Inflammatory macrophage treated with lipopolysaccharide for 1 hour (primary cell): ENCODE results near the gene RECQL5.

Source experiments
- DNase-seq, 2 donors: peaks; one replicate each; pipeline ENCODE4 v3.0.0-alpha.2; 2020 to 2022

The RECQL5 gene

GRCh38 chr17:75632428-75632827 is 34.5 kb downstream of the RECQL5 start:
- DNase-seq = no peak

- DNase-seq = no peak
Measured at GRCh38 chr17:75631353-75631752, 35.6 kb downstream of the RECQL5 start.

DNA sequence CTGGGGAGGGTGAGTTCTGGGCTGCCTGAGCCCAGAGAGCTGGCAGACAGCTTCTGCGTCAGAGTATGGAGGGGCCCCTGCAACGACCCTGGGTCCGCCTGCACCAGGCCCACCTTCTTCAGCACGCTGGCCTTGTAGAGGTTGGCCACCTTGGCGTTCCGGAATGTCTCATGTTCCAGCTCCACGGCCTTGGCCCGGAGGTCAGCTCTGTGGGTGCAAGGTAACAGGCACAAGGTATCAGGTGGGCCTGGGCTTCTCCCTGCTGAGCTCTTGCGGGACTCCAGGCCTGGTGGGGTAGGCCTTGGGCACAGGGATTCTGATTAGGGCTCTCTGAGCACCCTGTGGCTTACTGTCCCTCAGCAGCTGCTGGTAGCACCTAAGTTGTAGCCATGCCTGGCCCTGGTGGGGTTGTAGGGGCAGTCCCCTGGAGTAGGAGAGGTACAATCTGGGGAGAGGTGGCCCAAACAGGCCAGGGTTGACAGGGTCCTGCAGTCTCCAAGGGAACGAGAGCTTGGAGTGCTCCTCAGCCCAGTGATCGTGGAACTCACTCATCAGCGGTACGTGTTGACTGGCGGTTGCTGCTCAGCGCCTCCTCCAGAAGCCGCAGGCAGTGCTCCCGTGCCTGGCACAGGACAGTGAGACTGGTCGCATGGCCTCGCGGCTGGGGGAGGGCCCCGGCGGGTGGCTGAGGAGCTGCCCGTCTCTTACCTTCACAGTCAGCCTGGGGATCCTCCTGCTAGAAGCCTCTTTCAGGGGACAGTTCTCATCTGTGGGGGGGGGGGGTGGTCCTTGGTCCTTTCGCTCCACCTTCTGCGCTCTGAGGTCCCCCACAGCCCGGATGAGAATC is 36.7 kb downstream of the RECQL5 start:
- DNase-seq = no peak

DNA sequence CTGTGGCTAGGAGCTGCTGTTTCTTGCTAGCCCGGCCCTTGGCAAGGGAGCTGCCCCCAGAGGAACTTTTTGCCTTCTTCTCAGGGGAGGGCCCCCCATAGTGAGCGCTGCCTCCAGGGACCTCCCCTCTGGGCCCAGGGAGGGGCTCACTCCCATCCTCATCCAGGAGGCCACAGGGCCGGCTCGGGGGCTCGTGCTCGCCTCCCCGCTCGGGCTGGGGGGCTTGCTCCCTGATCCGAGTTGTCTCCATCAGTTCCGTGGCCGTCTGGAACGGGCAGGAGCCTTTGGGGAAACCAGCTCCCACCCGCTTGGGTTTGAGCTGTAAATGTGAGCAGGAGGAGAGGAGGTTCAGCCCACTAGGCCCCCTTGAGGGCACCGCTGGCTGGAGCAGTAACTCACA is 37.8 kb downstream of the RECQL5 start:
- DNase-seq = no peak

- DNase-seq = no peak
Measured at GRCh38 chr17:75628425-75628824, 38.5 kb downstream of the RECQL5 start.

GRCh38 chr17:75627094-75627493 is 39.9 kb downstream of the RECQL5 start:
- no peak for DNase-seq

GRCh38 chr17:75626496-75627038 is 40.4 kb downstream of the RECQL5 start:
- no peak for DNase-seq

GRCh38 chr17:75625813-75626486 is 41.0 kb downstream of the RECQL5 start:
- DNase-seq = peak in 1 of 2 donors; percentile 5

DNA sequence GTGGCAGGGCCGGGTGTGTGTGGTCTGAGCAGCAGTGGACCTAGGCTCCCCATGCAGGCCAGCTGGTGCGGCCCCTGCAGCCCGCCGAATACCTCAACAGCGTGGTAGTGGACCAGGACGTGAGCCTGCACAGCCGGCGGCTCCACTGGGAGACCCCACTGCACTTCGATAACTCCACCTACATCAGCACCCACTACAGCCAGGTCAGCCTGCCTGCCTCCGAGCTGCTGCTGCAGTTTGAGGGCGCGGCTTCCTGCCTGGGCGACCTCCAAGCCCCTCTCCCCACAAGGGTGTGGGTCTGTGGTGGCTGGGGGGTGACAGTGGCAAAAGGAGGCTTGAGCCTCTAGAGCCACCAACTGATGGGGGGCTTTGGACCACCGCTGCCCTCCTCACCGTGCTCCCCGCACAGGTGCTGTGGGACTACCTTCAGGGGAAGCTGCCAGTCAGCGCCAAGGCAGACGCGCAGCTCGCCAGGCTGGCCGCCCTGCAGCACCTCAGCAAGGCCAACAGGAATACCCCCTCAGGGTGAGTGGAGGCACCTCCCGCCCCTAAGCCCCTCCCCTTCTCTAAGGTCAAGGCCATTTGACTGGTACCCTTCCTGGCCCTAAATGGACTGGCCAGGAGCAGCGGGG is 42.1 kb downstream of the RECQL5 start:
- DNase-seq = no peak

- DNase-seq = no peak
Measured at GRCh38 chr17:75624021-75624420, 42.9 kb downstream of the RECQL5 start.

- DNase-seq = no peak
Measured at GRCh38 chr17:75623386-75623785, 43.6 kb downstream of the RECQL5 start.

DNA sequence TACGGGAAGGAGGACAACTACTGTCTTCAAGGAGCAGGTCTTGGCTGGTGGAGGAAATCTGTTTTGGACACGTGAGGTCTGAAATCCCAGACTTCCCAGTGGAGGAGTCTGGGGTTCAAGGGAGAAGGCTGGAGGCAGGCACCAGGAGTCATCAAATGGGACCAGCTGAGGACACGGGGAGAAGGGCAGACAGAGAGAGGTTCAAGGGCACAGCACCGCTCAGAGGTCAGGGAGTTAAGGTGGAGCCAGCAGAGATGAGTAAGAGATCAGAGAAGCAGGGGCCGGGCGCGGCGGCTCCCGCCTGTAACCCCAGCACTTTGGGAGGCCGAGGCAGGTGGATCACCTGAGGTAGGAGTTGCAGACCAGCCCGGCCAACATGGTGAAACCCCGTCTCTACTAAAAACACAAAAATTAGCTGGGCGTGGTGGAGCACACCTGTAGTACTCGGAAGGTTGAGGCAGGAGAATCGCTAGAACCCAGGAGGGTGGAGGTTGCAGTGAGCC is 44.1 kb downstream of the RECQL5 start:
- no peak for DNase-seq

DNA sequence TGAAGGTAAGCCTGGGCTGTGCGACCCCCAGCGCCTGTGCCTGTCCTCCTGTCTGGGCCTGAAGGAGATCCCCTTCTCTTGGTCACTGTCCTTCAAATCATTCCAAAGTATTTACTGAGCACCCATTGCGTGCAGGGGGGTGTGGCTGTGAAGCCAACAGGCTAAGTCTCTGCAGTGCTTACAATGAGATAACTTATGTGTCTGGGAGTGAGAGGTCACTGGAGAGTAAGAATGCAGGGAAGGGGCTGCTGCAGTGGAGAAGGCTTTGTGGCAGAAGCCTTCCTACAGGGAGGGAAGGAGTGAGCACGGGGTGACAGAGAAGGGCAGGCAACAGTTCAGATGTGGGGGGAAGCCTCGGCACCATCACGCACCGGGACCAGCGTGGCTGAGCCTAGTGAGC is 44.9 kb downstream of the RECQL5 start:
- no peak for DNase-seq

GRCh38 chr17:75621489-75621888 is 45.5 kb downstream of the RECQL5 start:
- no peak for DNase-seq

- peak in 1 of 2 donors; percentile 8 for DNase-seq
Measured at GRCh38 chr17:75619506-75620431, 47.2 kb downstream of the RECQL5 start.

- DNase-seq = no peak
Measured at GRCh38 chr17:75617675-75618074, 49.3 kb downstream of the RECQL5 start.

DNA sequence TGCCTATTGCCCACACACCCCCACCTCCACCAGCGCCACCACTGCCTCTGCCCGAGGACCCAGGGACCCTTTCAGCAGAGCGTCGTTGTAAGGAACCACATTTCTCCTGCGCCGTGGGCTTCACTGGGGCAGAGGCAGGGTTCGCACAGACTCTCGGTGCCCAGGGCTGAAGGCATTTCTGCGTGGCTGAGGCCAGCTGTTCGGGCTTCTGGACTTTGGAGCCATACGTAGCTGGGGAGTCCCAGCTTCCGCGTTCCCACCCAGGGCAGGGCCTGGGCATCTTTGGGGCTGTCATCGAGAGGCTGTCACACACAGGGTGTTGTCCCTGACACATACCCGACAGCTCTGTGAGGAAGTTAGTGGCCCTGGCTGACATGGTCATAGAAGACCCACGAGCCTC is 49.7 kb downstream of the RECQL5 start:
- no peak for DNase-seq

- DNase-seq = no peak
Measured at GRCh38 chr17:75616521-75617122, 50.3 kb downstream of the RECQL5 start.

- DNase-seq = no peak
Measured at GRCh38 chr17:75615301-75615700, 51.7 kb downstream of the RECQL5 start.

- no peak for DNase-seq
Measured at GRCh38 chr17:75614556-75615270, 52.2 kb downstream of the RECQL5 start.

DNA sequence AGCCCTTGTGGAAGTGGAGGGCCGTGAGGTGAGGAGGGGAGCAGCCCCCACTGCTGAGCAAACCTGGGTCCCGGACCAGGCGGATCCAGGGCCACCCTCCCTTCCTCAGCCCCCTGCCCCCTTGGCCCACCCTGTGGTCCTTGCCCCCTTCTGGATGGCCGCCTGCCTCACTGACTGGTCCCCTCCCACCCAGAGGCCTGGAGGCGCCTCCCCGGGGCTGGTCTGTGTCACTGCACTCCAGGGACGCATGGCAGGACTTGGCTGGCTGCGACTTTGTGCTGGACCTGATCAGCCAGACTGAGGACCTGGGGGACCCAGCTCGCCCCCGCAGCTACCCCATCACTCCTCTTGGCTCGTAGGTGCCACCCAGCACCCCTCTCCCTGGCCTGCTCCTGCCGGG is 52.9 kb downstream of the RECQL5 start:
- no peak for DNase-seq
